ENCODE data around the gene MAML2.

DNA sequence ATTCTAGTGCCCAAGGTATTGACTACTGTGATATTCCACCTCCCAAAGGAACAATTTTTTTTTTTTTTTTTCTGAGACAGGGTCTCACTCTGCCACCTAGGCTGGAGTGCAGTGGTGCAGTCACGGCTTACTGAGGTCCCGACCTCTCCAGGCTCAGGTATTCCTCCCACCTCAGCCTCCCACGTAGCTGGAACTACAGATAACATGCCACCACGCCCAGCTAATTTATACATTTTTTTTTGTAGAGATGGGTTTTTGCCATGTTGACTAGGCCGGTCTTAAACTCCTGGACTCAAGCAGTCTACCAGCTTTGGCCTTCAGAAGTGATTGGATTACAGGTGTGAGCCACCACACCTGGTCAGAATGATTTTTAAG lies 33.4 kb downstream of the MAML2 start:
- TF ChIP-seq POLR2A (IDR thresholded peaks at IDR 0.05) (no peak), POLR2AphosphoS5 (IDR thresholded peaks at IDR 0.05) (no peak)
